ENCODE results near the gene OCLN. TPM values are rescaled to one million over a fixed set of nuclear protein-coding genes. Genes with fewer than 3 reads are reported as not detected.
"Not testable (repeated sequence)": the region's sequence is repeated elsewhere in the genome, so short reads cannot be mapped to it uniquely, and the experiment has no call there.

The OCLN gene
- total RNA-seq, 1 donor = 0.10 TPM

DNA sequence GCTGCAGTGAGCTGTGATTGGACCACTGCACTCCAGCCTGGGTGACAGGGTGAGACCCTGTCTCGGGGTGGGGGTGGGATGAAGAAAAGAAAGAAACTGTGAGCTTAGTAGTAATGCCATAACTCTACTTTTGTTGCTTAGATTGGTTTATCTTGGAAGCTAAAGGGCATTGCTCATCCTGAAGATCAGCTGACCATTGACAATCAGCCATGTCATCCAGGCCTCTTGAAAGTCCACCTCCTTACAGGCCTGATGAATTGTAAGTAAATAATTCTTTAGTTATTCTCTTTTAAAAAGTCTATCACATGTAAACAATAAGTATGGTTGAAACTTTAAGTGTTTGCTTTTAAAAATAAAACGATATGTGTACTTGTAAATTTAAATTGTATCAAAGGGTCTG, 11.4 kb downstream of the OCLN start:
- Histone ChIP-seq H3K9me3 (ENCODE audit: low read depth, low read length) (no peaks in the 10 kb centered on the region), H3K4me1 (ENCODE audit: insufficient read depth, low read length) (peaks cover under 1% of the 10 kb centered on the region), H3K4me3 (ENCODE audit: low read length) (no peak overlapping the region), H3K27me3 (ENCODE audit: insufficient read depth, low read length) (no peaks in the 10 kb centered on the region)

DNA sequence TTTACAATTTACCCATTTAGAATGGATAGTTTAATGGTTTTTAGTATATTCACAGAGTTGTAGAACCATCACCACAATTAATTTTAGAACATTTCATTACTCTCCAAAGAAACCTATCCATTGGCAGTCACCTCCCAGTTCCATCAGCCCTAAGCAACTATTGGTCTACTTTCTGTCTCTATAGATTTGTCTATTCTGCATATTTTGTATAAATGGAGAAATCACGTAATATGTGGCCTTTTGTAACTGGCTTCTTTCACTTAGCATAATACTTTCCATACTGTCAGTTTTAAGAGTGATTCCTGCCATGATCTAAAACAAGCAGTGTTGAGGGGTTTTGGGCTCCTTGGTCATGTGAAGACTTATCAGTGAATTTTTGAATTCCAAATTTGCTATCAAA, 12.7 kb downstream of the OCLN start:
- H3K4me3 ChIP-seq (ENCODE audit: low read length) = no peak overlapping the region

DNA sequence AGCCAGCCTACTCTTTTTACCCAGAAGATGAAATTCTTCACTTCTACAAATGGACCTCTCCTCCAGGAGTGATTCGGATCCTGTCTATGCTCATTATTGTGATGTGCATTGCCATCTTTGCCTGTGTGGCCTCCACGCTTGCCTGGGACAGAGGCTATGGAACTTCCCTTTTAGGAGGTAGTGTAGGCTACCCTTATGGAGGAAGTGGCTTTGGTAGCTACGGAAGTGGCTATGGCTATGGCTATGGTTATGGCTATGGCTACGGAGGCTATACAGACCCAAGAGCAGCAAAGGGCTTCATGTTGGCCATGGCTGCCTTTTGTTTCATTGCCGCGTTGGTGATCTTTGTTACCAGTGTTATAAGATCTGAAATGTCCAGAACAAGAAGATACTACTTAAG, 16.6 kb downstream of the OCLN start:
- Histone ChIP-seq H3K9me3 (ENCODE audit: low read depth, low read length) (no peaks in the 10 kb centered on the region), H3K4me1 (ENCODE audit: insufficient read depth, low read length) (peaks cover 5% of the 10 kb centered on the region), H3K27me3 (ENCODE audit: insufficient read depth, low read length) (no peaks in the 10 kb centered on the region), H3K4me3 (ENCODE audit: low read length) (no peak overlapping the region)

More for the DNA sequence above, 12.7 kb downstream of the OCLN start:
- Histone ChIP-seq H3K27me3 (ENCODE audit: insufficient read depth, low read length) (no peaks in the 10 kb centered on the region), H3K9me3 (ENCODE audit: low read depth, low read length) (no peaks in the 10 kb centered on the region), H3K4me1 (ENCODE audit: insufficient read depth, low read length) (peaks cover 5% of the 10 kb centered on the region)

DNA sequence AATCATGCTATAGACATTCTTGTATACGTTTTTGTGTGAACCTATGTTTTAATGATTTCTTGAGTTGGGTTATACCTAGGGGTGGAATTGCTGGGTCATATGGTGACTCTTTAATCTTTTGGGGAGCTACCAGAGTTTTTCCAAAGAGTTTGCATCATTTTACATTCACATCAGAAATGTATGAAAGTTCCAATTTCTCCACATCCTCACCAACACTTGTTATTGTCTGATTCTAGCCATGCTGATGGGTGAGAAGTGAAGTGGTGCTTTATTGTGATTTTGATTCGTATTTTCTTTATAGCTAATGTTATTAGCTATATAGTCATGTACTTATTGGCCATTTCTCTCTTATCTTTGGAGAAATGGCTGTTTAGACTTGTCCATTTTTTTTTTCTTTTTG, 18.1 kb downstream of the OCLN start:
- Histone ChIP-seq H3K27me3 (ENCODE audit: insufficient read depth, low read length) (no peaks in the 10 kb centered on the region), H3K4me1 (ENCODE audit: insufficient read depth, low read length) (peaks cover 5% of the 10 kb centered on the region), H3K4me3 (ENCODE audit: low read length) (no peak overlapping the region), H3K9me3 (ENCODE audit: low read depth, low read length) (no peaks in the 10 kb centered on the region)

DNA sequence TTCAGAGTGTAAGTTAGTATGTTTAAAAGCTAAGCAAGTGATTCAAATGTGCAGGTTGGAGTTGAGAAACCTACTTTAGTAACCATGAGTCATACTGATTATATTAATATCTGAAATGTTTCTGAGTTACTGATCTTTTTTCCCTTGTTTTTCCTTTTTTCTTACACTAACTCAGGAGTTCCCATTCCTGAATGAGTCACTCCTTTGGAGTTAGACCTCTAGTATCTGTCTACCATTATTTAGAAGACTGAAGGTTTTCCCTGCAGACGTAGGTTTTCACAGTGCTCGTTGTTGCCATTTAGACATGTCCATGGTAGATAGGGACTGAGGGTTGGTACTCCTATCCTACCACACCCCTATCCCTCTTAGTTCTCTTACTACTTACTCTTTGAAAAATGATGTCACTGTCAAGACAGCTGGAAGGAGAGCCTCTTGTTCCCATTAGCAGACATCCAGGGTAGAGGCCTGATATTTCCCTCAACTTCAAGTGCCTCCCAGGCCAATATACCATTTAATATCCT, 20.2 kb downstream of the OCLN start:
- Histone ChIP-seq H3K27me3 (ENCODE audit: insufficient read depth, low read length) (no peaks in the 10 kb centered on the region), H3K4me1 (ENCODE audit: insufficient read depth, low read length) (peaks cover 5% of the 10 kb centered on the region), H3K4me3 (ENCODE audit: low read length) (no peak overlapping the region), H3K9me3 (ENCODE audit: low read depth, low read length) (no peaks in the 10 kb centered on the region)

DNA sequence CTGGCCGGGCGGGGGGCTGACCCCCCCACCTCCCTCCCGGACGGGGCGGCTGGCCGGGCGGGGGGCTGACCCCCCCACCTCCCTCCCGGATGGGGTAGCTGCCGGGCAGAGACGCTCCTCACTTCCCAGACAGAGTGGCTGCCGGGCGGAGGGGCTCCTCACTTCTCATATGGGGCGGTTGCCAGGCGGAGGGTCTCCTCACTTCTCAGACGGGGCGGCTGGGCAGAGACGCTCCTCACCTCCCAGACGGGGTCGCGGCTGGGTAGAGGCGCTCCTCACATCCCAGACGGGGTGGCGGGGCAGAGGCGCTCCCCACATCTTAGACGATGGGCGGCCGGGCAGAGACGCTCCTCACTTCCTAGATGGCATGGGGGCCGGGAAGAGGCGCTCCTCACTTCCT, 23.0 kb downstream of the OCLN start:
- H3K9me3 ChIP-seq (ENCODE audit: low read depth, low read length); H3K4me3 ChIP-seq (ENCODE audit: low read length); H3K27me3 ChIP-seq (ENCODE audit: insufficient read depth, low read length); H3K4me1 ChIP-seq (ENCODE audit: insufficient read depth, low read length): not testable (repeated sequence)

DNA sequence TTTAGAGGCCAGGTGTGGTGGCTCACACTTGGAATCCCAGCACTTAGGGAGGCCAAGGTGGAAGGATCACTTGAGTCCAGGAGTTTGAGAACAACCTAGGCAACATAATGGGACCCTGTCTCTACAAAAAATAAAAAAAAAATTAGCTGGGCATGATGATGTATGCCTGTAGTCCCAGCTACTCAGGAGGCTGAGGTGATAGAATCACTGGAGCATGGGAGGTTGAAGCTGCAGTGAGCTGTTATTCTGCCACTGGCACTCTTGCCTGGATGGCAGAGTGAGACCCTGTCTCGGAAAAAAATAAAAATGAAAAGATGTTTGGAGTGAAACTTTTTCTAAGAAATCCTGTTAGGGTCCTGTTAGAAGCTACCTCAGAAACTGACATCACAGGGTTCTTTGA, 24.2 kb downstream of the OCLN start:
- Histone ChIP-seq H3K4me3 (ENCODE audit: low read length) (no peak overlapping the region), H3K9me3 (ENCODE audit: low read depth, low read length) (no peaks in the 10 kb centered on the region), H3K27me3 (ENCODE audit: insufficient read depth, low read length) (no peaks in the 10 kb centered on the region), H3K4me1 (ENCODE audit: insufficient read depth, low read length) (no peaks in the 10 kb centered on the region)

DNA sequence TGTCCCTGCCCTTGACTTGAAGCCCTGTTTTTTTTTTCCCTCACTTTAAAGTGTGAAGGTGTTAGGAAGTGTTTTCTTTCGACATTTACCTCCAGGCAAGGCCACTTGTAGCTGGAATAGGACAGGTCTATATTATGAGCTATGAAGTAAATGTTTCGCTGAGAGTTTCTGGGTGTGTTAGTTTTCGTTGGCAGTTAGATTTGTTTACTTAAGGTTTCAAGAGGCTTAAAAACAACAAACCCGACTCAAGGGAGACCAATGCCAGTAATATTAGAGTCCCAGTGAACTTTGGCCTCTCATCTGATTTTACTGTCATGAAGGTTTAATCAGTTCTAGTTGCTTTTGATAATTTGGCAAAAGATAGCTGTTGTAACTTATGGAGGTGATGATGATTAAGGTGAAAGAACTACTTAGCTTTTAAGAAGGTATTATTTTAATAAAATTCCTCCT, 25.2 kb downstream of the OCLN start:
- no peak overlapping the region for H3K4me3 ChIP-seq (ENCODE audit: low read length)
- no peaks in the 10 kb centered on the region for H3K27me3 ChIP-seq (ENCODE audit: insufficient read depth, low read length)
- H3K4me1 ChIP-seq (ENCODE audit: insufficient read depth, low read length) = no peaks in the 10 kb centered on the region
- no peaks in the 10 kb centered on the region for H3K9me3 ChIP-seq (ENCODE audit: low read depth, low read length)

DNA sequence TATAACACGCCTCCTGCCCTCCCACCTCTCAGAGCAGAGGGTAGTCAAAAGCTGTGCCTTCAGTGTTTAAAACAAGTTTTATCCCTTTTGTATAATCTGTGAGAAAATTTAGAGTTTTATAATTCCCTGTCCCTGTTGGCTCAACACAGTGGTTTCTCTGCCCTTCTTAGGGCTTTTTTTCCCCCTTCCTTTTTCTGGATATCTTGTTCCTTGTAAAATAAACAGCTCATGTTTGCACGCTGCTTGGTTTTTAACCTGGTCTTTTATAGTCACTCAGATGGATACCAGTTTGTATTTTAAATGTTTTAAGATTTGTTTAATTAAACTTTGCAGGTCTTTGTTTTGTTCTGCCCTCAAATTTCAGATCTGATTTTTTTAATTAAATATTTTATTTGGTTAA, 26.7 kb downstream of the OCLN start:
- Histone ChIP-seq H3K4me3 (ENCODE audit: low read length) (no peak overlapping the region), H3K9me3 (ENCODE audit: low read depth, low read length) (no peaks in the 10 kb centered on the region), H3K27me3 (ENCODE audit: insufficient read depth, low read length) (no peaks in the 10 kb centered on the region), H3K4me1 (ENCODE audit: insufficient read depth, low read length) (no peaks in the 10 kb centered on the region)

DNA sequence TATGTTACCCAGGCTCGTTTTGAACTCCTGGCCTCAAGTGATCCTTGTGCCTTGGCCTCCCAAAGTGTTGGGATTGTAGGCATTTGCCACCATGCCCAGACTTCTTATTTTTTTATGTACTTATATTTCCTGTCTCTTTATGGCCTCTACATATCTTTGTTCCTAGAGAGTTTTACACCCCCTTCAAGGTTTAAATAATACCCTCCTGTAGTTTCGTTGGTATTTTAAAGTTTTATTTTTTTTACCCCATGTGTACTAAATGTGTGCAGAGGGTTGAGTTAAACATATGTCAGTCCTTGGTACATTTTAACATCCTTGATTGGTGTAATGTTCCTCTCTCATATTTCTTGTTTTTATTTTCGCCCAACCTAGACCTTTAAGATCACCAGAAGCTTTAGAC, 29.4 kb downstream of the OCLN start:
- no peaks in the 10 kb centered on the region for H3K4me1 ChIP-seq (ENCODE audit: insufficient read depth, low read length)
- H3K9me3 ChIP-seq (ENCODE audit: low read depth, low read length) = no peaks in the 10 kb centered on the region
- H3K4me3 ChIP-seq (ENCODE audit: low read length) = no peak overlapping the region
- H3K27me3 ChIP-seq (ENCODE audit: insufficient read depth, low read length) = no peaks in the 10 kb centered on the region

DNA sequence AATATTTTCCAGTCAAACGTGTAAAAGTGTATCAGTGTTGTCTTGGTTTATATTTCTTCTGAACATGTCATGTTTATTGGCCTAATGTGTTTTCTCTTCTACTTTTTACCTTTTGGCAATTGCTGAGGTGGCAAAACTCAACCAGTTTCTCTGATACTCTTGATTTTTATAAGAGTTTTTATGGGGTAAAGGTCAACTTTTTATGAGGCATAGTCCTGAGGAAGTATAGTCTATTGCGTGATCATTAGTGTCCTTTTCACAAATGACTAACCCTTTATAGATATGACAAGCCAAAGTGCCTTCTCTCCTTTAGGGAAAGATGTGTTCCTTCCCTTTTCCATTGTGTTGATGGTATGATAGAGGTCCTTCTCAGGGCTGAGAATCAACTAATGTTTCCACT, 32.9 kb downstream of the OCLN start:
- H3K4me3 ChIP-seq (ENCODE audit: low read length) = no peak overlapping the region
- no peaks in the 10 kb centered on the region for H3K9me3 ChIP-seq (ENCODE audit: low read depth, low read length)
- H3K4me1 ChIP-seq (ENCODE audit: insufficient read depth, low read length) = no peaks in the 10 kb centered on the region
- H3K27me3 ChIP-seq (ENCODE audit: insufficient read depth, low read length) = no peaks in the 10 kb centered on the region

DNA sequence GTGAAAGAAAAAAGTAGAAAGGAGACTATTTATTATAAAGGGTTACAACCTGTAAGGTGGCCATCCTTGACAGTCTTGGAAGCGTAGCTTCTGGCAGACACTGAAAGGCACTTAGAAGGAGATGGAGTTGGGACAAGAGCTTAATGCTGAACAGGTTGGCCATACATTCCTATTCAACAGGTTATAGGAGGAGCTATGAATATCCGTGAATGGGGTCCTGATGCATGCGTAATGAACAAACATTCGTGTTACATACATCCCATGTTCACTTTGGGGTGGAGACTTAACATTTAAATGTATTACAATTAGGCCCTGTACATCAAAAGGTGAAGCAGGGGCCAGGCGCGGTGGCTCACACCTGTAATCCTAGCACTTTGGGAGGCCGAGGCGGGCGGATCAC, 34.1 kb downstream of the OCLN start:
- Histone ChIP-seq H3K27me3 (ENCODE audit: insufficient read depth, low read length) (no peaks in the 10 kb centered on the region), H3K4me1 (ENCODE audit: insufficient read depth, low read length) (peaks cover 7% of the 10 kb centered on the region), H3K4me3 (ENCODE audit: low read length) (no peak overlapping the region), H3K9me3 (ENCODE audit: low read depth, low read length) (no peaks in the 10 kb centered on the region)

DNA sequence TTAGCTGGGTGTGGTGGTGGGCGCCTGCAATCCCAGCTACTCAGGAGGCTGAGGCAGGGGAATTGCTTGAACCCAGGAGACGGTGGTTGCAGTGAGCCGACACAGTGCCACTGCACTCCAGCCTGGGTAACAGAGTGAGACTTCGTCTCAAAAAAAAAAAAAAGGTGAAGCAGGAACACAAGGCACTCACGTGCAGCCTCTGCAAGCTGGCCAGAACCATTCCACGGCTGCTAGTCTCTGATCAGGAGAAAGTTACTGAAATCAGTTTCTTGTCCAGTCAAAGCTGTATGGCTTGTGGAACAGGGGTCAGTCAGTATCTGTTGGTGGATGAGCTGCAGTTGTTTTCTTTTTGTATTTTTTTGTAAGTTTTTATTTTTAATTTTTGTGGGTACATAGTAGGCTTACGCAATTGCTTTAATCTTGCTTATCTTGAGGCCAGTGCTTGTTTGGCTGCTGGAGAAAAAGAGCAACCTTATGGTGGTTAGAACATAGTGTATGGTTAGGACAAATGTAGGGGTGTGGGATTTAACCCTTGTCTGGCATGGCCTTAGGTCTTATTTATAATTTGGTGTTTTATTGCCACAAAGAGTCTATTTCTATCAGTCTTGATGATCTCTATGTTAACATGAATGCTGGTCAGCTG, 34.7 kb downstream of the OCLN start:
- no peaks in the 10 kb centered on the region for H3K9me3 ChIP-seq (ENCODE audit: low read depth, low read length)

DNA sequence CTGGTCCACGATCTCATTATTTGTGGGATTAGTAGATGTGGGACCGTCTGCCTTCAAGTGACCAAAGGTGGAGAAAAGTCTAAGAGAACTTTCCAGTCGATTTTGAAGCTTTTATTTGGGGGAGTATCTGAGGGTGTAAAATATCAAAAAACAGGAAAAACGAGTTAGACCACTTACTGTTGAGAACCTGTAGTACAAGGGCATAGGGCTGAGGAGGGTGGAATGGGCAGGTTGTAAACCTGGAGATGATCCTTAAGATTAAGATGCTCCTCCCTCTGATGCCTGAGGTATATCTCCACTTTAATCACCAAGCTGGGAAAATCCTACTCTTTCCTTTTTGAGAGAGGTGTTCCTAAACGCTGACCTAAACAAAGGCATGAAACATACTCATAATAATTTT, 35.4 kb downstream of the OCLN start:
- Histone ChIP-seq H3K4me1 (ENCODE audit: insufficient read depth, low read length) (peaks cover 7% of the 10 kb centered on the region), H3K27me3 (ENCODE audit: insufficient read depth, low read length) (no peaks in the 10 kb centered on the region), H3K4me3 (ENCODE audit: low read length) (no peak overlapping the region), H3K9me3 (ENCODE audit: low read depth, low read length) (no peaks in the 10 kb centered on the region)

More for the DNA sequence above, 34.7 kb downstream of the OCLN start:
- no peaks in the 10 kb centered on the region for H3K27me3 ChIP-seq (ENCODE audit: insufficient read depth, low read length)
- peaks cover 7% of the 10 kb centered on the region for H3K4me1 ChIP-seq (ENCODE audit: insufficient read depth, low read length)
- H3K4me3 ChIP-seq (ENCODE audit: low read length) = no peak overlapping the region

DNA sequence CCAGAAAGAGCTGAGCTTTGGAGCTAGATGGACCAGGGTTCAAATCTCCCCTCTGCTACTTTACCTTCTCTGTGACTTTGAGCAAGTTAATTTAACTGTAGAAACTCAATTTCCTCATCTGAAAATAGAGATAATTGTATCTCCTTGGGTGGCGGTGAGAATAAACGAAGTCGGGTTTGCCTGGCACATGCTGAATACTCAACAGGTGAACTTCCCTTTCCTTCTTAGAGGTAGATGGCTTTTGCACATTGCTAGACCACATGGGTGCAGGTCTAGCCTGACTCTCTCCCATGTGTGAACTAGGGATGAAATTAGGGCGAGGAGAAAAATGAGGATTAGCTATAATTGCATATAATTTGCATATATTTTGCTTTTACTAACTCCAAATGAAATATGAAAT, 36.0 kb downstream of the OCLN start:
- Histone ChIP-seq H3K4me3 (ENCODE audit: low read length) (no peak overlapping the region), H3K27me3 (ENCODE audit: insufficient read depth, low read length) (no peaks in the 10 kb centered on the region), H3K9me3 (ENCODE audit: low read depth, low read length) (no peaks in the 10 kb centered on the region), H3K4me1 (ENCODE audit: insufficient read depth, low read length) (peaks cover 7% of the 10 kb centered on the region)

Data from mononuclear cell (primary cell).